NCI-H2107 treated with DMSO at 0.1 percent for 48 hours (cell line): ENCODE results near the gene TNFSF11.
"Not testable (repeated sequence)": the region's sequence is repeated elsewhere in the genome, so short reads cannot be mapped to it uniquely, and the experiment has no call there.

ENCODE experiments used
- DNase-seq: peaks from one replicate; lab custom pipeline; 2025; ENCODE audit not compliant: unreplicated experiment; lab: John Stamatoyannopoulos, UW

TNFSF11 gene

GRCh38 chr13:42559573-42560218, 14.3 kb upstream of the TNFSF11 start:
- not testable (repeated sequence) for DNase-seq

- DNase-seq: not testable (repeated sequence)
Observed at GRCh38 chr13:42560320-42560719, 13.6 kb upstream of the TNFSF11 start.

- no peak for DNase-seq
Observed at GRCh38 chr13:42561752-42562467, 12.0 kb upstream of the TNFSF11 start.

- no peak for DNase-seq
Observed at GRCh38 chr13:42567906-42568305, 6.0 kb upstream of the TNFSF11 start.

- DNase-seq: no peak
Observed at GRCh38 chr13:42569576-42570344, 4.2 kb upstream of the TNFSF11 start.

GRCh38 chr13:42571895-42572294, 2.1 kb upstream of the TNFSF11 start:
- no peak for DNase-seq

- DNase-seq: no peak
Observed at GRCh38 chr13:42574435-42575311, 721 bp downstream of the TNFSF11 start.

- DNase-seq: no peak
Observed at GRCh38 chr13:42575938-42576337, 2.0 kb downstream of the TNFSF11 start.

GRCh38 chr13:42577538-42577937, 3.6 kb downstream of the TNFSF11 start:
- no peak for DNase-seq

- no peak for DNase-seq
Observed at GRCh38 chr13:42580644-42581043, 6.7 kb downstream of the TNFSF11 start.

GRCh38 chr13:42581427-42581826, 7.5 kb downstream of the TNFSF11 start:
- DNase-seq: no peak

- no peak for DNase-seq
Observed at GRCh38 chr13:42591602-42592001, 17.6 kb downstream of the TNFSF11 start.

GRCh38 chr13:42592915-42593900, 19.3 kb downstream of the TNFSF11 start:
- no peak for DNase-seq

- peak; percentile 74 for DNase-seq
Observed at GRCh38 chr13:42594481-42595252, 20.7 kb downstream of the TNFSF11 start.

- no peak for DNase-seq
Observed at GRCh38 chr13:42595253-42595571, 21.3 kb downstream of the TNFSF11 start.

GRCh38 chr13:42597505-42597904, 23.6 kb downstream of the TNFSF11 start:
- DNase-seq: no peak

- DNase-seq: no peak
Observed at GRCh38 chr13:42600943-42601342, 27.0 kb downstream of the TNFSF11 start.

- no peak for DNase-seq
Observed at GRCh38 chr13:42602906-42603305, 29.0 kb downstream of the TNFSF11 start.

- no peak for DNase-seq
Observed at GRCh38 chr13:42603571-42603970, 29.6 kb downstream of the TNFSF11 start.
